Measurements from ENCODE around the gene OR12D1.

Gene OR12D1

DNA sequence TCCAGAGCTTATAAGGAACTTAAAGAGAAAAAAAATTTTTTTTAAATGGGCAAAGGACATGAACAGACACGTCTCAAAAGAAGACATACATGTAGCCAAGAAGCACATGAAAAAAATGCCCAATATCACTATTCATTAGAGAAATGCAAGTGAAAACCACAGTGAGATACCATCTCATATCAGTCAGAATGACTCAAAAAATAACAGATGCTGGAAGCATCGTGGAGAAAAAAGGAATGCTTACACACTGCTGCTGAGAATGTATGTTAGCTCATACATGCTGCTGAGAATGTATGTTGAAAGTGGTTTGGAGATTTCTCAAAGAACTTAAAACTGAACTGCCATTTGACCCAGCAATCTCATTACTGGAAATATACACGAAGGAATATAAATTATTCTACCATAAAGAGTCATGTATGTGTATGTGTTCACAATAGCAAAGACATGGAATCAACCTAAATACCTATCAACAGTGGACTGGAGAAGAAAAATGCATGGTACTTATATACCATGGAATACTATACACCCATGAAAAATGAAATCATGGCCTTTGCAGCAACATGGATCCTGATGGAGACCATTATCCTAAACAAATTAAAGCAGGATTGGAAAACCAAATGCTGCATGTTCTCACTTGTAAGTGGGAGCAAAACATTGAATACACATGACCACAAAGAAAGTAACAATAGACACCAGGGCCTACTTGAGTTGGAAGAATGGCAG is 36.9 kb downstream of the OR12D1 start:
- no peaks in the 10 kb centered on the region for H4K20me1 ChIP-seq (ENCODE audit: insufficient read depth, low read length, poor library complexity, severe bottlenecking)
- H3F3A ChIP-seq (ENCODE audit: low read depth): no peaks in the 10 kb centered on the region
- no peaks in the 10 kb centered on the region for H3K36me3 ChIP-seq (ENCODE audit: insufficient read depth, low read length)
- H3K4me2 ChIP-seq (ENCODE audit: low read depth, low read length, poor library complexity, severe bottlenecking): no peak overlapping the region
- no peaks in the 10 kb centered on the region for H3K9me2 ChIP-seq (replicated peaks; ENCODE audit: low read depth, low read length)
- no peak overlapping the region for H2AFZ ChIP-seq (ENCODE audit: low read length)
- H3K27me3 ChIP-seq (ENCODE audit: insufficient read depth, low read length, poor library complexity, severe bottlenecking): no peaks in the 10 kb centered on the region
- no peaks in the 10 kb centered on the region for H3K79me2 ChIP-seq (ENCODE audit: insufficient read depth, low read length)
- no peaks in the 10 kb centered on the region for H3K4me1 ChIP-seq (ENCODE audit: insufficient read depth, low read length, poor library complexity, severe bottlenecking)
- no peak overlapping the region for H3K9ac ChIP-seq (ENCODE audit: low read depth, low read length, poor library complexity, severe bottlenecking)
- no peak overlapping the region for H3K4me3 ChIP-seq (ENCODE audit: low read length, poor library complexity, severe bottlenecking)
- TF ChIP-seq EZH2phosphoT487 (IDR thresholded peaks at IDR 0.05; ENCODE audit: borderline replicate concordance): no peak
- TF ChIP-seq, protein P1, sequence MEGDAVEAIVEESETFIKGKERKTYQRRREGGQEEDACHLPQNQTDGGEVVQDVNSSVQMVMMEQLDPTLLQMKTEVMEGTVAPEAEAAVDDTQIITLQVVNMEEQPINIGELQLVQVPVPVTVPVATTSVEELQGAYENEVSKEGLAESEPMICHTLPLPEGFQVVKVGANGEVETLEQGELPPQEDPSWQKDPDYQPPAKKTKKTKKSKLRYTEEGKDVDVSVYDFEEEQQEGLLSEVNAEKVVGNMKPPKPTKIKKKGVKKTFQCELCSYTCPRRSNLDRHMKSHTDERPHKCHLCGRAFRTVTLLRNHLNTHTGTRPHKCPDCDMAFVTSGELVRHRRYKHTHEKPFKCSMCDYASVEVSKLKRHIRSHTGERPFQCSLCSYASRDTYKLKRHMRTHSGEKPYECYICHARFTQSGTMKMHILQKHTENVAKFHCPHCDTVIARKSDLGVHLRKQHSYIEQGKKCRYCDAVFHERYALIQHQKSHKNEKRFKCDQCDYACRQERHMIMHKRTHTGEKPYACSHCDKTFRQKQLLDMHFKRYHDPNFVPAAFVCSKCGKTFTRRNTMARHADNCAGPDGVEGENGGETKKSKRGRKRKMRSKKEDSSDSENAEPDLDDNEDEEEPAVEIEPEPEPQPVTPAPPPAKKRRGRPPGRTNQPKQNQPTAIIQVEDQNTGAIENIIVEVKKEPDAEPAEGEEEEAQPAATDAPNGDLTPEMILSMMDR (conservative IDR thresholded peaks at IDR 0.05; ENCODE audit: low read length): no peak
- no peaks in the 10 kb centered on the region for H3K9me3 ChIP-seq (ENCODE audit: insufficient read depth, low read depth, low read length)

- H3K9me2 ChIP-seq (replicated peaks; ENCODE audit: low read depth, low read length): no peaks in the 10 kb centered on the region
- TF ChIP-seq, protein P1 (conservative IDR thresholded peaks at IDR 0.05; ENCODE audit: low read length): no peak
- TF ChIP-seq EZH2phosphoT487 (IDR thresholded peaks at IDR 0.05; ENCODE audit: borderline replicate concordance): no peak
- no peaks in the 10 kb centered on the region for H3K27me3 ChIP-seq (ENCODE audit: insufficient read depth, low read length, poor library complexity, severe bottlenecking)
- peaks cover 9% of the 10 kb centered on the region for H3K4me1 ChIP-seq (ENCODE audit: insufficient read depth, low read length, poor library complexity, severe bottlenecking)
- no peaks in the 10 kb centered on the region for H3K9me3 ChIP-seq (ENCODE audit: insufficient read depth, low read depth, low read length)
- H4K20me1 ChIP-seq (ENCODE audit: insufficient read depth, low read length, poor library complexity, severe bottlenecking): no peaks in the 10 kb centered on the region
- H3K9ac ChIP-seq (ENCODE audit: low read depth, low read length, poor library complexity, severe bottlenecking): no peak within 1 kb of the TSS
- no peaks in the 10 kb centered on the region for H3K36me3 ChIP-seq (ENCODE audit: insufficient read depth, low read length)
- no peak within 1 kb of the TSS for H3K4me3 ChIP-seq (ENCODE audit: low read length, poor library complexity, severe bottlenecking)
- H2AFZ ChIP-seq (ENCODE audit: low read length): no peak within 1 kb of the TSS
- H3F3A ChIP-seq (ENCODE audit: low read depth): no peaks in the 10 kb centered on the region
- H3K4me2 ChIP-seq (ENCODE audit: low read depth, low read length, poor library complexity, severe bottlenecking): no peak within 1 kb of the TSS
- no peaks in the 10 kb centered on the region for H3K79me2 ChIP-seq (ENCODE audit: insufficient read depth, low read length)
Observed at GRCh38 chr6:29456971-29457370, 42.2 kb downstream of the OR12D1 start, which contains the start of the genes OR11A1 and OR2H1. Gene OR11A1 (minus strand): TSS chr6:29457071. CDS start chr6:29427641, 29,430 bp downstream. Gene OR2H1 (plus strand): TSS chr6:29457155. CDS start chr6:29461770, 4,615 bp downstream.

DNA sequence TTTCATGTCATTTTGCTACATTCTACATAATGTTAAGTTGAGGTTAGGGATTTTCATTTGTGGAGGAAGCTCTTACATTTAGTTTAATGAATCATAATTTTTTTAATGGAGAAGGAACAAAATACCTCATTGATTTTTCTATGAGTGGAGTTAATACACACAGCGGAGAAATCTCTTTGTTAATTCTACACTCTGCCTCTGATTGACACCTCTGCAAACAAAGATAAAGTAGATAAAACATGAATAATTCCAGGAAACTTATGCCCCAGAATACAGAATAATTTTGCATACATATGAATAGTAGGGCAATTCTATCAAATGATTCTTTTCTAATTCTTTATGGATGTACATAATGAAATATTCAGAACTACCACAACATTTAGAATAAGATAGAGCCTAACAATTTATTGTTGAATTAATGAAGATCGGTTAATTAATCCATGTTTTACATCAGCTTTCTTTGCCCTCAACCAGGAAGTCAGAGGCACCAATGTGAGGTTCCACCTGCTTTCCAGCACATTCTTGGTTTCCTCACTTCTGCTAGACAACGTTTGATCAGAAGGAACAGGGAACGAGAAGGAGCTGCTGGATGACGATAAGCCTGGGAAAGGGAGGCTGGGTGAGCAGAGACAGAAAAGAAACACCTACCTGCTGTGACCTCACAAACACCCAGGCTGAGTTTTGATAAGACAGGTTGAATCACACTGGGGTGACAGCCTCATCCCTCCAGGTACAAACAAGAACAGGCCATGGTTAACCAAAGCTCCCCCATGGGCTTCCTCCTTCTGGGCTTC is 46.5 kb downstream of the OR12D1 start:
- Histone ChIP-seq H3K79me2 (ENCODE audit: insufficient read depth, low read length) (no peaks in the 10 kb centered on the region), H3K36me3 (ENCODE audit: insufficient read depth, low read length) (no peaks in the 10 kb centered on the region), H3K9ac (ENCODE audit: low read depth, low read length, poor library complexity, severe bottlenecking) (no peak overlapping the region), H3K9me2 (replicated peaks; ENCODE audit: low read depth, low read length) (no peaks in the 10 kb centered on the region), H3F3A (ENCODE audit: low read depth) (no peaks in the 10 kb centered on the region), H3K4me2 (ENCODE audit: low read depth, low read length, poor library complexity, severe bottlenecking) (no peak overlapping the region), H3K4me1 (ENCODE audit: insufficient read depth, low read length, poor library complexity, severe bottlenecking) (peaks cover 20% of the 10 kb centered on the region), H2AFZ (ENCODE audit: low read length) (no peak overlapping the region), H3K27me3 (ENCODE audit: insufficient read depth, low read length, poor library complexity, severe bottlenecking) (no peaks in the 10 kb centered on the region), H3K9me3 (ENCODE audit: insufficient read depth, low read depth, low read length) (no peaks in the 10 kb centered on the region), H3K4me3 (ENCODE audit: low read length, poor library complexity, severe bottlenecking) (no peak overlapping the region), H4K20me1 (ENCODE audit: insufficient read depth, low read length, poor library complexity, severe bottlenecking) (no peaks in the 10 kb centered on the region)
- TF ChIP-seq, protein P1 (conservative IDR thresholded peaks at IDR 0.05; ENCODE audit: low read length): no peak
- no peak for TF ChIP-seq EZH2phosphoT487 (IDR thresholded peaks at IDR 0.05; ENCODE audit: borderline replicate concordance)
